ENCODE results near the gene FASLG.

The FASLG gene

DNA sequence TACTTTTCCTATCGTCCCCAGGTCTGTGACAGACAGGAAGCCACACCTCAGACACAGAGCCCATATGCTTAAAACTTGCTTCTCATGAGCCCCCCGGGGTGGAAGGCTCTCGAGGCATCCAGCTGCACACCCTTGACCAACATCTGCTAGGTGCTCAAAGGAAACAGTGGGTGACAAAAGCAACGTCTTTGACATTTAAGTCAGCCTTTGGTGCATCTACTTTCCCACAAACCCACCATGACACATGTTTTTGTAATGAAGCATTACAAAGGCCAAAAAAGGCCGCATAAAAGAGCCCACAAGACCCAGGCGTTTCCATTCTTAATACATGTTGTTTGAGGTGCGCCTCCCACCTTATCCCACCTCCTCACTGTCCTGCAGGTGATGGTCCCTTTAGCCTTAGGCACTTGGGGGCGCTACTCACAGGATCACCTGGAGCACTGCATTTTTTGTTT, 11.8 kb upstream of the FASLG start:
- DNase-seq, result peak in 1 of 2 donors; percentile 30

GRCh38 chr1:172647987-172648386, 10.9 kb upstream of the FASLG start:
- DNase-seq, result no peak

DNA sequence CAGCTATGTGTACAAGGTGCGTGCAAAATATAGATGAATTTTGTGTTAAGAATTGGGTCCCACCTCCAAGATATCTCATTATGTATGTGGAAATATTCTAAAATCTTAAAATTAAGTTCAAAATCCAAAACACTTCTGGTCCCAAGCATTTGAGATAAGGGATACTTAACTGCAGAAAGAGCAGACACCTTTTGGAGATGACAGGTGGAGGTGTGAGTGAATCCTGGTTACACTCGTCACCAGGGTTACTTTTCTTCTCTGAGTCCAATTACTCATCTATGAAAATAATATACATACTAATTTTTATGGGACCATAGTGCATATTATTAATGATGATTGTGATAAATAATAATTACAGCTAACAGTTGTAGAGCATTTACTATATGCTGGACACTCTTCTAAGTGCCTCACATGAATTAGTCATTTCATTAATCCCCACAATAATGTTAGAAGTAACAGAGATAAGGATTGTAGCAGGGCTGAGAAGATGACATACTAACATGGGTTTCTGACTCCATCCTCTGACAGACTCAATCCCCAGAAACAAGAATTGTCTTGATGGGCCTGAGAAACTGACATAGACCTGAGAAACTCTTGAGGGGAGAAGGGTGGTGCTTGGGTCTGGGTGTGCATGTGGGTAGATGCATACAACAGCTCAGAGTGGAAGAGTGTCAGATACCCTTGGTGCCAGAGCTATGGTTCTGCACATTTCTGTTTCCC, 8.3 kb upstream of the FASLG start:
- DNase-seq, result no peak

- no peak for DNase-seq
These were observed 5.7 kb upstream of the FASLG start for GRCh38 chr1:172653015-172653709.

DNA sequence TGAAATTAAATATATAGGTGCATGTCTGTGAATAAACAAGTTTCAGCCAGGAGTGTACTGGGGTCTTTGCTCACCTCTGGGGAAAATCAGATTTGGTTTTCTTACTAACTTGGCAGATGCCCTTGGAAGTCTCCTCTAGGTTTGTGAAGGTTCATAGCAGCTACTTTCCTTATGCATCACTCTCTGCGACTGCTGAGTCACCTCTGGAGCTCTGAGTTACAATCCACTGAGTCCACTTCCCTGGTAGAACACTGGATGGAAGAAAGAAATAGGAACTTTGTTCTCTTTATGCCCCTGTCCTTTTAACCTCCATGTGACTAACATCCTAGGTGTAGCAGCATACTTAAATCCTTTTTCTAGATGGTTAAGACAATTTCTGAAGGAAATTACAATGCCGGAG, 4.4 kb upstream of the FASLG start:
- DNase-seq, result no peak

GRCh38 chr1:172656576-172656975, 2.3 kb upstream of the FASLG start:
- no peak for DNase-seq

DNA sequence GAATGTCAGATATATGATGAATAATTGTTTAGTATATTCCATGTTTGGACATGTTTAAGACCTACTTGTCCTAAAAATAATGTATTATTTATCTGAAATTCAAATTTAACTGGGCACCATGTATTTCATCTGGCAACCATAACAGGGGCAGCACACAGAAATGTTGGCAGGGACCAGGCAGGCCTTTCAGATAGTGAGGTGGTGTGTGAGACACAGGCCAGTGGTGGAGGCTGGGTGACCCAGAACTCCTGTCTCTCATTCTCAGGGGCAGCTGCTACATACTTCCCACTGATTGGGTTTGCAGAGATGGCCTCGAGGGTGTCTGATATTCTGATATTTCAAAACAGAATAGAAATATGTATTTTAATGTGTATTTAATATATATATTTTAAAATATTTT, 1.3 kb upstream of the FASLG start:
- no peak for DNase-seq

GRCh38 chr1:172661107-172661506, 2.2 kb downstream of the FASLG start:
- DNase-seq, result peak in 1 of 2 donors; percentile 35

GRCh38 chr1:172662464-172663109, 3.7 kb downstream of the FASLG start:
- DNase-seq, result peak; percentile 74 to 85

GRCh38 chr1:172663732-172664131, 4.8 kb downstream of the FASLG start:
- DNase-seq, result no peak

DNA sequence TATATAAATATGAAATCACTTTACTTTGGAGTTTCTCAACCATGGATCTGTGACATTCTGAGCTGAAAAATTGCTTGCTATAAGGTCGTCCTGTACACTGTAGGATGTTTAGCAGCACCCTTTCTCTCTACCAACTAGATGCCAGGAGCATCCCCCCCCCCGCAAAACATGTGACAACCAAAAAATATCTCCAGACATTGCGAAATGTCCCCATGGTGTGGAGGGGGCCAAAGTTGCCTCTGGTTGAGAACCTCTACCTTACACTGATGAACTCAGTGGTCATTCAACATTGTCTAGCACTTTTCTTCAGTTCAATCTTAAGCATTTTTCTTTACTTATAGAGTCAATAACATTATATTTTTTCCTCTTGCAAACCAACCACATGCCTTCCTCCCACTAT, 9.2 kb downstream of the FASLG start:
- DNase-seq, result no peak

DNA sequence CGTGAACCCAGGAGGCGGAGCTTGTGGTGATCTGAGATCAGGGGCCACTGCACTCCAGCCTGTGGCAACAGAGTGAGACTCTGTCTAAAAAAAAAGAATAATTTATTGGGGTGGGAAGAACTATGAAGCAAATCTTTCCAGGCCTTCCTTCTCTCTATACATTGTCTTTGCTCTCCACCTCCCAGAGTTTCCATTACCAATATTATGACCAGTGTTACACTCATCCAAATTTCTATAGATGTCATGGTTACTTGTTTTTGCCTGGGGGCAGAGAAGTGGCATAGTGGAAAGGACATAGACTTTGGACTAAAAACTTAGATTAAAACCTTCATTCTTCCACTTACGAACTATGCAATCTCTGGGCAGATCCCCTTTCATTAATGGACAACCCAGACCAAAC, 10.1 kb downstream of the FASLG start:
- DNase-seq, result no peak

DNA sequence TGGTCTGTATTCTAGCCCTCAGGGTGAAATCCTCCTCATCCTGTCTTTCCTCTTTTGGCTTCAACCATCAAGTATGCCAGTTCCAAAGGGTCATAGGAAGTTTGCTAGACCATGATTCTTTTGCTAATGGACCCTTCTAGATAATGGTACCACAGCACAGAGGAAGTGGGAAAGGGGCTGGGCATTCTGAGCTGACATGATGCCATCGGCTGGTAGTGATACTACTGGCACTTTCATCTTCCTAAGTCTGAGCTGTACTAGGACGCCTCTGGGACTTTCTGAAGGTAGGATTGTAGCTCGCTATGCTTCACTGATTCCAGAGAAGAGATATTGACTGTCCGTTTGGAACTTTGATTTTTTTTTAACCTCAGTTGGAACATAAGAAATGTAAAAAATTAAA, 11.4 kb downstream of the FASLG start:
- peak in 1 of 2 donors; percentile 34 for DNase-seq

DNA sequence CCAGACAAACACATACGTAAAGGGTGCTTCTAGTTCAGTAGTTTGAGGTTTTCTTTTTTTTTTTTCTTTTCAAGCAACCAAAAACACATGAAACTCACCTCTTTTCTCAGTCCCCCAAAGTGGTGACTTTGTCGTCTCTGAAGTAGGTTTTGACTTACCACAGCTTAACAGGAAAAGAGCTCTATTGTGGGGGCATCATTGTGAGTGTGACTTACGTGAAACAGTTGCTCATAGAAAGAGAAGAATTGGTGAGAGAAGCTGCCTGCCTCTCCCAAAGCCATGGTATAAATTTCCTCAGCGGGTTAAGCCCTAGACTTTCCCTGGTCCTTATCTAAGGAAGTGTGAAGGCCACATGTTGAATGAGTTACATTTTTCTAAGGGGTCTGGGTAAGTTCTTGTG, 11.9 kb downstream of the FASLG start:
- peak; percentile 64 to 78 for DNase-seq

DNA sequence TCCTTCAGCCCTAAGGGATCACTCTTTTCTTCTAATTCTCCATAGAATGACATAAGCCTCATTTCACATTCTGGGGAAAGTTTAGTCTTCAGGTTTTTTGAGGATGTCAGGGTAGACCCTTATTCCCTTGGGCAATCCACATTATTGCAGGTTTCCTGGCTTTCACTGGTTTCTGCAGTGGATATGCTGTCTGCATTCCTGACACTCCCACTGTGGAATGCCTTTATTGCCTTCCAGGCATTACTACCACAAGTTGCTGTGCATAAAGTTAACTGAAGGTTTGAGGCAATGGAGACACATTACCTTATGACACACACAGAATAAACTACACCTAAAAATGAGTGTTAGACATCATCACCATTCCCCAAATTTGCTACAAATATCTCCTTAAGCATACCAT, 12.7 kb downstream of the FASLG start:
- DNase-seq, result no peak

- no peak for DNase-seq
These were observed 13.8 kb downstream of the FASLG start for GRCh38 chr1:172672720-172673119.

DNA sequence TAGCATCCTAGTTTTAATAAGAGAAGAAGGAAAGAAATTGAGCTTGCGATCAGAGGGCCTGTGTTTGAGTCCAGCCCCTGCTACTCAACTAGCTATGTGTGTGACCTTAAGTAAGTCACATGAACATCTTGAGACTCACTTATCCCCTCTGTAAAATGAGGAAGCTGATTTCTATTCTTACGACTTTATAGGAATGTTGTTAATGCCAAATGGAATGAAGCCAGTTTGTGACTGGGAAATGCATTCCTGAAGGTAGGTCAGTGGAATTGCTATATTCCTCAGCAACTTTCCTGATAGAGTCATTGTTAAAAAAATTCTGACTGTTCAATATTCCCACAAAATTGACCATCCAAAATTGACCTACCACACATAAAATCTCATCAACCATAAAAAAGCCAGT, 14.9 kb downstream of the FASLG start:
- DNase-seq, result no peak

DNA sequence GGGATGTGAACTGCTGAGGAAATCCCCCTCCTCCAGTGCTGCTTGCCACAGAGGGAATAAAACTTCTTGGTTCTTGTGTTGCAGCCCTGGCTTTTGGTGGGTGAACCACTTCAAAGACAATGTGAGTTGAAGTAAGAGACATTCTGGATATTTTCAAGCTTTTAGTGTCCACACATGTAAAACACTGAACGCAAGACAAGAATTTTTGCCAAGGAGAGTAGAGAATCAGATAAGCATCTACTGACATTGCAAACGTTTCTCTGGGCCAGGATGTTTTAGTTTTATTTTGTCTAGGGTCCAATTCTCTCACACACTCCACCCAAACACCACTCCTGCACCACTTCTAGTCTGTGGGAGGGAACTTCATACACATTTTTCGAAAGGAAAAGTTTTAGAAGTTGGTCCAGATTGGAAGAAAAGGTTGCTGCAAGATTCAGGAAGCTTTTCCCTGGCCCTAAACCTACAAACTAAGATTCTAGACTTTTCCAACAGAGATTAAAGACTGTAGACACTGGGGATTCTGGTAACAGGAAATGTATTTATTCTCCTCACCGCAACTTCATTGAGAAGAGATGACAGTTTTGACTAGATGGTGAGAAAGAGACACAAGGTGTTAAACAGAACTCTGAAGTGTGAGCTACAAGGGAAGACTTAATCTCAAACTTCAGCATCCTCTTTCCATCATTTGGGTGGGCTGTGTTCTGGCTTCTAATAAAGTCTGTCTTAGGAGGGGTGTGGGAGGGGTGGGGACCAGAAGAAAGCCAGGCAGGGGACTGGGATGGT, 16.1 kb downstream of the FASLG start:
- DNase-seq, result peak in 1 of 2 donors; percentile 59

GRCh38 chr1:172679000-172679772, 20.3 kb downstream of the FASLG start:
- no peak for DNase-seq

- DNase-seq, result no peak
These were observed 21.3 kb downstream of the FASLG start for GRCh38 chr1:172680244-172680643.

GRCh38 chr1:172680733-172681275, 21.9 kb downstream of the FASLG start:
- DNase-seq, result no peak

DNA sequence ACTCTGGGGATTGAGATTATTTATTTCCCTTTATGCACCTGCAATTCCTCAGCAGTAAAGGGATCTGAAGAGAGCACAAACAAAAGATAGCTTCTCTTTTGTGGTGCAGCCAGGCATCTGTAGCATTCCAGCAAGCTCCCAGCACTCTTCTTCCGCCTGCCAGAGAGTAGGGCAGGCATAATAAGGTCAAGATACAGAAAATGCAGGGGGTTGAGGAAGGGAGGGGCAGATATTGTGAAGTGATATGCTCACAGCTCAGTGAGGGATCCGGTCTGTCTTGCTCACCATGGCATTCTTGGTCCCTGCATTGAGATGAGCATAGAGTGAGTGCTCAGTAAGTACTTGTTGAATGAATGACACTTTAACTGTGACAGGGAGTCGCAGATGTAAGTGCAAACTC, 23.9 kb downstream of the FASLG start:
- no peak for DNase-seq

Measured in CD4-positive, alpha-beta T cell treated with Interferon alpha-2 for 1 hour (primary cell).